H1 (cell line): ENCODE data around the gene TMEM129. TPM values are rescaled to one million over a fixed set of nuclear protein-coding genes. Genes with fewer than 3 reads are reported as not detected.

ENCODE experiments used
- BRCA1 ChIP-seq: IDR thresholded peaks from 2 replicates; pipeline ENCODE4 v1.6.1; 2012; ENCODE audit warnings: low read depth, low read length, improper control_type of control experiment
- JUN ChIP-seq: IDR thresholded peaks from 2 replicates; pipeline ENCODE4 v1.6.1; 2011; ENCODE audit warnings: low read depth, mild to moderate bottlenecking, improper control_type of control experiment, low read length
- KDM4A ChIP-seq: IDR thresholded peaks from one replicate; pipeline ENCODE4 v1.7.1; 2012; ENCODE audit warnings: low read depth, mild to moderate bottlenecking, moderate library complexity, low read length, inconsistent platforms; ENCODE audit not compliant: severe bottlenecking
- POLR2AphosphoS5 ChIP-seq: IDR thresholded peaks from 2 replicates; pipeline ENCODE4 v1.6.1; 2011; ENCODE audit warnings: low read depth, low read length
- SP2 ChIP-seq: IDR thresholded peaks from 2 replicates; pipeline ENCODE4 v1.6.1; 2012; ENCODE audit warnings: mild to moderate bottlenecking, low read length, inconsistent platforms
- SP4 ChIP-seq: IDR thresholded peaks from 2 replicates; pipeline ENCODE4 v1.6.1; 2012; ENCODE audit warnings: low read length, inconsistent platforms
- USF2 ChIP-seq: IDR thresholded peaks from 2 replicates; pipeline ENCODE4 v1.6.1; 2011; ENCODE audit warnings: low read length, improper control_type of control experiment
- YY1 ChIP-seq: IDR thresholded peaks from 2 replicates; pipeline ENCODE4 v1.6.1; 2011; ENCODE audit warnings: low read depth, mild to moderate bottlenecking, low read length
- polyA plus RNA-seq, 7 experiments: library from polyadenylated mRNA; depleted of rRNA in 3 of 7; stranded (reverse) in 5 of 7; unstranded in 2 of 7; fragments of >200 nt in 5 of 7; fragments of 200-250 nt in 2 of 7; gene quantifications; 1 replicate in 5 of 7; 2 replicates in 1 of 7; 4 replicates in 1 of 7; pipeline versions ENCODE4 v1.2.1 to v1.2.3, GENCODE V29; 2011 to 2013; ENCODE audit warnings: missing spikeins in 2 of 7, mixed read lengths in 2 of 7
- total RNA-seq: library from RNA; stranded (reverse); fragmentation: NEBNext Ultra II Directional; extraction: Animal tissue kit (Norgen Biotek cat#: 25700); gene quantifications from 2 replicates; pipeline ENCODE4 v1.2.1, GENCODE V29; 2021
- TF ChIP-seq, protein P1 (sequence below): fragments of 300-600 bp; sonication (generic); IDR thresholded peaks from 2 replicates; pipeline ENCODE4 v1.7.1; 2012; ENCODE audit warnings: low read length, moderate library complexity, mild to moderate bottlenecking, inconsistent platforms; ENCODE audit not compliant: insufficient replicate concordance

TMEM129 gene
- total and polyA plus RNA-seq, 2 of the 8 experiments (the other 6 are each of a cell fraction or from before 2014, with no cell fraction given): 31.5 to 58.7 TPM

GRCh38 chr4:1770245-1770644, 49.1 kb upstream of the TMEM129 start (continued):
- no peak for TF ChIP-seq JUN
- TF ChIP-seq KDM4A: no peak
- TF ChIP-seq YY1: no peak
- TF ChIP-seq, protein P1, sequence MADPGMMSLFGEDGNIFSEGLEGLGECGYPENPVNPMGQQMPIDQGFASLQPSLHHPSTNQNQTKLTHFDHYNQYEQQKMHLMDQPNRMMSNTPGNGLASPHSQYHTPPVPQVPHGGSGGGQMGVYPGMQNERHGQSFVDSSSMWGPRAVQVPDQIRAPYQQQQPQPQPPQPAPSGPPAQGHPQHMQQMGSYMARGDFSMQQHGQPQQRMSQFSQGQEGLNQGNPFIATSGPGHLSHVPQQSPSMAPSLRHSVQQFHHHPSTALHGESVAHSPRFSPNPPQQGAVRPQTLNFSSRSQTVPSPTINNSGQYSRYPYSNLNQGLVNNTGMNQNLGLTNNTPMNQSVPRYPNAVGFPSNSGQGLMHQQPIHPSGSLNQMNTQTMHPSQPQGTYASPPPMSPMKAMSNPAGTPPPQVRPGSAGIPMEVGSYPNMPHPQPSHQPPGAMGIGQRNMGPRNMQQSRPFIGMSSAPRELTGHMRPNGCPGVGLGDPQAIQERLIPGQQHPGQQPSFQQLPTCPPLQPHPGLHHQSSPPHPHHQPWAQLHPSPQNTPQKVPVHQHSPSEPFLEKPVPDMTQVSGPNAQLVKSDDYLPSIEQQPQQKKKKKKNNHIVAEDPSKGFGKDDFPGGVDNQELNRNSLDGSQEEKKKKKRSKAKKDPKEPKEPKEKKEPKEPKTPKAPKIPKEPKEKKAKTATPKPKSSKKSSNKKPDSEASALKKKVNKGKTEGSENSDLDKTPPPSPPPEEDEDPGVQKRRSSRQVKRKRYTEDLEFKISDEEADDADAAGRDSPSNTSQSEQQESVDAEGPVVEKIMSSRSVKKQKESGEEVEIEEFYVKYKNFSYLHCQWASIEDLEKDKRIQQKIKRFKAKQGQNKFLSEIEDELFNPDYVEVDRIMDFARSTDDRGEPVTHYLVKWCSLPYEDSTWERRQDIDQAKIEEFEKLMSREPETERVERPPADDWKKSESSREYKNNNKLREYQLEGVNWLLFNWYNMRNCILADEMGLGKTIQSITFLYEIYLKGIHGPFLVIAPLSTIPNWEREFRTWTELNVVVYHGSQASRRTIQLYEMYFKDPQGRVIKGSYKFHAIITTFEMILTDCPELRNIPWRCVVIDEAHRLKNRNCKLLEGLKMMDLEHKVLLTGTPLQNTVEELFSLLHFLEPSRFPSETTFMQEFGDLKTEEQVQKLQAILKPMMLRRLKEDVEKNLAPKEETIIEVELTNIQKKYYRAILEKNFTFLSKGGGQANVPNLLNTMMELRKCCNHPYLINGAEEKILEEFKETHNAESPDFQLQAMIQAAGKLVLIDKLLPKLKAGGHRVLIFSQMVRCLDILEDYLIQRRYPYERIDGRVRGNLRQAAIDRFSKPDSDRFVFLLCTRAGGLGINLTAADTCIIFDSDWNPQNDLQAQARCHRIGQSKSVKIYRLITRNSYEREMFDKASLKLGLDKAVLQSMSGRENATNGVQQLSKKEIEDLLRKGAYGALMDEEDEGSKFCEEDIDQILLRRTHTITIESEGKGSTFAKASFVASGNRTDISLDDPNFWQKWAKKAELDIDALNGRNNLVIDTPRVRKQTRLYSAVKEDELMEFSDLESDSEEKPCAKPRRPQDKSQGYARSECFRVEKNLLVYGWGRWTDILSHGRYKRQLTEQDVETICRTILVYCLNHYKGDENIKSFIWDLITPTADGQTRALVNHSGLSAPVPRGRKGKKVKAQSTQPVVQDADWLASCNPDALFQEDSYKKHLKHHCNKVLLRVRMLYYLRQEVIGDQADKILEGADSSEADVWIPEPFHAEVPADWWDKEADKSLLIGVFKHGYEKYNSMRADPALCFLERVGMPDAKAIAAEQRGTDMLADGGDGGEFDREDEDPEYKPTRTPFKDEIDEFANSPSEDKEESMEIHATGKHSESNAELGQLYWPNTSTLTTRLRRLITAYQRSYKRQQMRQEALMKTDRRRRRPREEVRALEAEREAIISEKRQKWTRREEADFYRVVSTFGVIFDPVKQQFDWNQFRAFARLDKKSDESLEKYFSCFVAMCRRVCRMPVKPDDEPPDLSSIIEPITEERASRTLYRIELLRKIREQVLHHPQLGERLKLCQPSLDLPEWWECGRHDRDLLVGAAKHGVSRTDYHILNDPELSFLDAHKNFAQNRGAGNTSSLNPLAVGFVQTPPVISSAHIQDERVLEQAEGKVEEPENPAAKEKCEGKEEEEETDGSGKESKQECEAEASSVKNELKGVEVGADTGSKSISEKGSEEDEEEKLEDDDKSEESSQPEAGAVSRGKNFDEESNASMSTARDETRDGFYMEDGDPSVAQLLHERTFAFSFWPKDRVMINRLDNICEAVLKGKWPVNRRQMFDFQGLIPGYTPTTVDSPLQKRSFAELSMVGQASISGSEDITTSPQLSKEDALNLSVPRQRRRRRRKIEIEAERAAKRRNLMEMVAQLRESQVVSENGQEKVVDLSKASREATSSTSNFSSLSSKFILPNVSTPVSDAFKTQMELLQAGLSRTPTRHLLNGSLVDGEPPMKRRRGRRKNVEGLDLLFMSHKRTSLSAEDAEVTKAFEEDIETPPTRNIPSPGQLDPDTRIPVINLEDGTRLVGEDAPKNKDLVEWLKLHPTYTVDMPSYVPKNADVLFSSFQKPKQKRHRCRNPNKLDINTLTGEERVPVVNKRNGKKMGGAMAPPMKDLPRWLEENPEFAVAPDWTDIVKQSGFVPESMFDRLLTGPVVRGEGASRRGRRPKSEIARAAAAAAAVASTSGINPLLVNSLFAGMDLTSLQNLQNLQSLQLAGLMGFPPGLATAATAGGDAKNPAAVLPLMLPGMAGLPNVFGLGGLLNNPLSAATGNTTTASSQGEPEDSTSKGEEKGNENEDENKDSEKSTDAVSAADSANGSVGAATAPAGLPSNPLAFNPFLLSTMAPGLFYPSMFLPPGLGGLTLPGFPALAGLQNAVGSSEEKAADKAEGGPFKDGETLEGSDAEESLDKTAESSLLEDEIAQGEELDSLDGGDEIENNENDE: no peak
- no peak for TF ChIP-seq BRCA1
- no peak for TF ChIP-seq POLR2AphosphoS5
- no peak for TF ChIP-seq SP4
- no peak for TF ChIP-seq USF2
- TF ChIP-seq SP2: no peak
